Astrocyte (in vitro differentiated cells and primary cell): ENCODE measurements around the gene MAN1A1. TPM values are rescaled to one million over a fixed set of nuclear protein-coding genes. Genes with fewer than 3 reads are reported as not detected.
A peak's percentile ranks its signal among the peaks of the same experiment; 100 is the strongest.

Experiments
- DNase-seq: peaks from one replicate; pipeline ENCODE4 v3.0.0-alpha.2; 2010; ENCODE audit warnings: low read depth
- FAIRE-seq: peaks from 2 replicates; lab custom pipeline; 2011; peaks lifted over from hg19 to GRCh38; lab: Jason Lieb, UNC
- H2AFZ ChIP-seq: 2 replicates; pipeline ENCODE4 v1.6.0; 2012; ENCODE audit warnings: low read depth, low read length, inconsistent platforms
- H3K27ac ChIP-seq: 2 replicates; pipeline ENCODE4 v1.5.1; 2011; ENCODE audit warnings: low read depth, low read length, inconsistent platforms
- H3K27me3 ChIP-seq: 2 replicates; pipeline ENCODE4 v1.6.0; 2011; ENCODE audit warnings: low read length, inconsistent platforms; ENCODE audit not compliant: insufficient read depth
- H3K36me3 ChIP-seq: 2 replicates; pipeline ENCODE4 v1.5.1; 2011; ENCODE audit warnings: low read length, inconsistent platforms; ENCODE audit not compliant: insufficient read depth
- H3K4me1 ChIP-seq: 2 replicates; pipeline ENCODE4 v1.5.1; 2011; ENCODE audit warnings: low read length, inconsistent platforms; ENCODE audit not compliant: insufficient read depth
- H3K4me2 ChIP-seq: 2 replicates; pipeline ENCODE4 v1.6.0; 2012; ENCODE audit warnings: low read length, inconsistent platforms
- H3K4me3 ChIP-seq: 2 replicates; pipeline ENCODE4 v1.5.1; 2011; ENCODE audit warnings: low read depth, mild to moderate bottlenecking, low read length, inconsistent platforms; ENCODE audit not compliant: insufficient read depth
- H3K79me2 ChIP-seq: 2 replicates; pipeline ENCODE4 v1.6.0; 2012; ENCODE audit warnings: mild to moderate bottlenecking, low read length, inconsistent platforms; ENCODE audit not compliant: insufficient read depth
- H3K9ac ChIP-seq: 2 replicates; pipeline ENCODE4 v1.6.0; 2012; ENCODE audit warnings: mild to moderate bottlenecking, low read length, inconsistent platforms
- H3K9me3 ChIP-seq: 2 replicates; pipeline ENCODE4 v1.5.1; 2012; ENCODE audit warnings: low read depth, mild to moderate bottlenecking, low read length, inconsistent platforms; ENCODE audit not compliant: insufficient read depth
- H4K20me1 ChIP-seq: 2 replicates; pipeline ENCODE4 v1.6.0; 2012; ENCODE audit warnings: low read length, inconsistent platforms; ENCODE audit not compliant: insufficient read depth
- H3K27ac Mint-ChIP-seq: one replicate; pipeline ENCODE4 v1.8.0; 2021; ENCODE audit warnings: mild to moderate bottlenecking, mixed read lengths; ENCODE audit not compliant: unreplicated experiment
- H3K27me3 Mint-ChIP-seq: one replicate; pipeline ENCODE4 v1.8.0; 2021; ENCODE audit warnings: low read depth, mixed read lengths; ENCODE audit not compliant: unreplicated experiment
- H3K36me3 Mint-ChIP-seq: one replicate; pipeline ENCODE4 v1.8.0; 2021; ENCODE audit warnings: low read depth, mixed read lengths; ENCODE audit not compliant: unreplicated experiment
- H3K4me1 Mint-ChIP-seq: one replicate; pipeline ENCODE4 v1.8.0; 2021; ENCODE audit warnings: low read depth, mixed read lengths; ENCODE audit not compliant: unreplicated experiment
- H3K4me3 Mint-ChIP-seq: one replicate; pipeline ENCODE4 v1.8.0; 2021; ENCODE audit warnings: mild to moderate bottlenecking, moderate library complexity, mixed read lengths; ENCODE audit not compliant: unreplicated experiment
- H3K9me3 Mint-ChIP-seq: one replicate; pipeline ENCODE4 v1.8.0; 2021; ENCODE audit warnings: mild to moderate bottlenecking, mixed read lengths; ENCODE audit not compliant: unreplicated experiment
- EZH2 ChIP-seq: IDR thresholded peaks from 2 replicates; pipeline ENCODE4 v1.6.1; 2012; ENCODE audit warnings: mild to moderate bottlenecking, low read length, inconsistent platforms; ENCODE audit not compliant: insufficient read depth
- total RNA-seq: library from RNA; stranded (reverse); gene quantifications from 2 replicates; pipeline ENCODE4 v1.2.1, GENCODE V29; 2021
- TF ChIP-seq, protein P1 (sequence below): IDR thresholded peaks from 2 replicates; pipeline ENCODE4 v1.5.1; 2011; ENCODE audit warnings: low read depth, mild to moderate bottlenecking, inconsistent platforms, low read length, moderate library complexity; ENCODE audit not compliant: insufficient read depth

The MAN1A1 gene
- total RNA-seq, 1 donor from 2014 or later, result 11.7 TPM

DNA sequence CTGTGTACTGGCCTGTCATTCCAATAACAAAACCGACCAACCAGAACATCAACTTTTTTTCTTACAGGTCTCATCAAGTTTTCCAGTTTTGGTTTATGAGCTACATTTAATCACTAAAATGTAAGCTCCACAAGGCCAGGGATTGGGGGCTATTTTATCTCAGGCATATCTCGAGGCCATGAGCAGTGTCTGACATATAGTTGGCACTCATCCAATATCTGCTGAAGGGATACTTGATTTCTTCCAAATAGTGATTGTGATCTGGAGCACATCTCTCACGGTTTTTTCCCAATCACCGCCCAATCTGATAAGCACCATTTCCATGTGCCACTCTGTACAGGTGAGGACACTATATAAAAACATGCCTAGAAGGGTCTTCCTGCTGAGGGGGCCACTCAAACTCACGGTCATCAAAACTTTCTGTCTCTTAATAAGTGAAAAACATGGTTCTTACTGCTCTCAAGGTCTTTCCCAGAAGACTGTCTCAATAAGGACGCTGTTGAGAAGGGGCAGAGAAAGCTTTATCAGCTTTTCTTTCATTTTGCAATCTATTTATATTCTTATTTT, 65.5 kb downstream of the MAN1A1 start:
- Mint-ChIP-seq H3K27me3 (no peaks in the 10 kb centered on the region), H3K27ac (no peak overlapping the region), H3K4me1 (peaks cover 11% of the 10 kb centered on the region), H3K9me3 (peaks cover 1% of the 10 kb centered on the region), H3K4me3 (no peak overlapping the region), H3K36me3 (no peaks in the 10 kb centered on the region)
- Histone ChIP-seq H3K9me3 (no peaks in the 10 kb centered on the region), H4K20me1 (no peaks in the 10 kb centered on the region), H3K27ac (no peak overlapping the region), H3K27me3 (no peaks in the 10 kb centered on the region), H3K4me3 (no peak overlapping the region), H3K36me3 (no peaks in the 10 kb centered on the region), H2AFZ (no peak overlapping the region), H3K79me2 (no peaks in the 10 kb centered on the region), H3K9ac (no peak overlapping the region), H3K4me1 (peaks cover 4% of the 10 kb centered on the region), H3K4me2 (no peak overlapping the region)
- no peak for FAIRE-seq
- DNase-seq, result no peak
- TF ChIP-seq, protein P1, sequence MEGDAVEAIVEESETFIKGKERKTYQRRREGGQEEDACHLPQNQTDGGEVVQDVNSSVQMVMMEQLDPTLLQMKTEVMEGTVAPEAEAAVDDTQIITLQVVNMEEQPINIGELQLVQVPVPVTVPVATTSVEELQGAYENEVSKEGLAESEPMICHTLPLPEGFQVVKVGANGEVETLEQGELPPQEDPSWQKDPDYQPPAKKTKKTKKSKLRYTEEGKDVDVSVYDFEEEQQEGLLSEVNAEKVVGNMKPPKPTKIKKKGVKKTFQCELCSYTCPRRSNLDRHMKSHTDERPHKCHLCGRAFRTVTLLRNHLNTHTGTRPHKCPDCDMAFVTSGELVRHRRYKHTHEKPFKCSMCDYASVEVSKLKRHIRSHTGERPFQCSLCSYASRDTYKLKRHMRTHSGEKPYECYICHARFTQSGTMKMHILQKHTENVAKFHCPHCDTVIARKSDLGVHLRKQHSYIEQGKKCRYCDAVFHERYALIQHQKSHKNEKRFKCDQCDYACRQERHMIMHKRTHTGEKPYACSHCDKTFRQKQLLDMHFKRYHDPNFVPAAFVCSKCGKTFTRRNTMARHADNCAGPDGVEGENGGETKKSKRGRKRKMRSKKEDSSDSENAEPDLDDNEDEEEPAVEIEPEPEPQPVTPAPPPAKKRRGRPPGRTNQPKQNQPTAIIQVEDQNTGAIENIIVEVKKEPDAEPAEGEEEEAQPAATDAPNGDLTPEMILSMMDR, result no peak
- no peak for TF ChIP-seq EZH2

- Mint-ChIP-seq H3K4me3 (no peak overlapping the region), H3K4me1 (peaks cover 11% of the 10 kb centered on the region), H3K27me3 (no peaks in the 10 kb centered on the region), H3K9me3 (peaks cover 1% of the 10 kb centered on the region), H3K27ac (no peak overlapping the region), H3K36me3 (no peaks in the 10 kb centered on the region)
- DNase-seq (peak; percentile 23), FAIRE-seq (no peak)
- Histone ChIP-seq H3K9me3 (no peaks in the 10 kb centered on the region), H3K4me3 (no peak overlapping the region), H3K4me1 (peaks cover 4% of the 10 kb centered on the region), H2AFZ (no peak overlapping the region), H3K36me3 (no peaks in the 10 kb centered on the region), H3K9ac (no peak overlapping the region), H3K27me3 (no peaks in the 10 kb centered on the region), H3K79me2 (no peaks in the 10 kb centered on the region), H3K4me2 (no peak overlapping the region), H3K27ac (no peak overlapping the region), H4K20me1 (no peaks in the 10 kb centered on the region)
- TF ChIP-seq EZH2, result no peak
- TF ChIP-seq, protein P1, result no peak
Measured at GRCh38 chr6:119283214-119283613, 66.3 kb downstream of the MAN1A1 start.

DNA sequence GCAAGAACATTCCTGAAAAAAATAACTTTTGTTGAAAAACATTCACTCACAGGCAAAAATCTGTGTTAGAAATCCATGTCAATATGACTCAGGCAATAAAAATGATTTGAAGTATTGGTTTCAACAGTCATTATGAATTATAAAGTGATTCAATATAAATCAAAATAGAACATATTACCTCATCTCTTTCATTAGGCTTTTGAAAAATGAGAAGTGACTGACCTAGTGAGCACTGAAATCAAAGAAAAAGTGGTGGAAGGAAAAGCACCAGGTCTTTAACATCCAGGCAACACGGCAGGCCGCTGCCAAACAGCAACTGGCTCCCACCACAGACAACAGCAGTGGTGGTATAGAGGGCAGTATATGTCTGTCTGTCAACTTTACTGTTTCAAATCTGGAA, 68.9 kb downstream of the MAN1A1 start:
- no peak overlapping the region for H3K4me2 ChIP-seq
- no peaks in the 10 kb centered on the region for H3K27me3 ChIP-seq
- H3K4me1 ChIP-seq, result peaks cover 4% of the 10 kb centered on the region
- no peak overlapping the region for H2AFZ ChIP-seq
- H3K79me2 ChIP-seq, result no peaks in the 10 kb centered on the region
- TF ChIP-seq, protein P1, result no peak
- TF ChIP-seq EZH2, result no peak
- DNase-seq (peak; percentile 31), FAIRE-seq (no peak)
- H3K36me3 ChIP-seq, result no peaks in the 10 kb centered on the region
- peaks cover 1% of the 10 kb centered on the region for H3K9me3 Mint-ChIP-seq
- H3K9me3 ChIP-seq, result no peaks in the 10 kb centered on the region
- no peak overlapping the region for H3K9ac ChIP-seq
- no peak overlapping the region for H3K27ac Mint-ChIP-seq
- H3K36me3 Mint-ChIP-seq, result no peaks in the 10 kb centered on the region
- no peaks in the 10 kb centered on the region for H4K20me1 ChIP-seq
- H3K4me3 Mint-ChIP-seq, result no peak overlapping the region
- H3K4me1 Mint-ChIP-seq, result peaks cover 6% of the 10 kb centered on the region
- no peak overlapping the region for H3K4me3 ChIP-seq
- no peaks in the 10 kb centered on the region for H3K27me3 Mint-ChIP-seq
- no peak overlapping the region for H3K27ac ChIP-seq
